Uterus (tissue), 2 donors: ENCODE measurements around the gene AQP6.

Experiments used
- CTCF ChIP-seq, 4 experiments: fragments of 200-600 bp in 2 of 4; fragments of 450-650 bp in 2 of 4; sonication (generic) in 2 of 4; IDR thresholded peaks; one replicate each; pipeline ENCODE4 v1.5.1; 2016 to 2019; ENCODE audit warnings: antibody characterized with exemption in 4 of 4, mild to moderate bottlenecking in 2 of 4, moderate library complexity in 1 of 4
- POLR2A ChIP-seq, 2 donors: fragments of 450-650 bp; IDR thresholded peaks; one replicate each; pipeline ENCODE4 v1.6.1; 2016; ENCODE audit warnings: antibody characterized with exemption in 2 of 2, mild to moderate bottlenecking in 1 of 2, moderate library complexity in 1 of 2

- TF ChIP-seq CTCF (IDR thresholded peaks at IDR 0.05) (no peak), POLR2A (IDR thresholded peaks at IDR 0.05) (no peak)
These were observed 5.4 kb downstream of the AQP6 start for GRCh38 chr12:49978125-49978524.
